GM18520 (cell line): ENCODE measurements around the gene HOXD3.

Source experiments
- ATAC-seq: cut with Tn5 transposase; IDR thresholded peaks from one replicate; pipeline ENCODE4 v1.9.1; 2021; ENCODE audit not compliant: unreplicated experiment

Gene HOXD3

GRCh38 chr2:176132205-176133171 is 24.6 kb upstream of the HOXD3 start:
- no peak for ATAC-seq

- no peak for ATAC-seq
These were observed 23.7 kb upstream of the HOXD3 start for GRCh38 chr2:176133389-176133788.

- ATAC-seq = no peak
These were observed 23.1 kb upstream of the HOXD3 start for GRCh38 chr2:176134035-176134434.

GRCh38 chr2:176135035-176135440 is 22.1 kb upstream of the HOXD3 start:
- no peak for ATAC-seq

- no peak for ATAC-seq
These were observed 20.5 kb upstream of the HOXD3 start for GRCh38 chr2:176136374-176137251.

GRCh38 chr2:176137252-176137580 is 19.9 kb upstream of the HOXD3 start:
- no peak for ATAC-seq

- ATAC-seq = no peak
These were observed 19.2 kb upstream of the HOXD3 start for GRCh38 chr2:176137906-176138305.

GRCh38 chr2:176138526-176138922 is 18.6 kb upstream of the HOXD3 start:
- ATAC-seq = no peak

GRCh38 chr2:176138923-176139660 is 18.0 kb upstream of the HOXD3 start:
- ATAC-seq = no peak

- ATAC-seq = no peak
These were observed 17.2 kb upstream of the HOXD3 start for GRCh38 chr2:176139661-176140512.

- peak; percentile 81 for ATAC-seq
These were observed 16.4 kb upstream of the HOXD3 start for GRCh38 chr2:176140513-176141317.

- ATAC-seq = no peak
These were observed 14.8 kb upstream of the HOXD3 start for GRCh38 chr2:176142281-176142680.

- no peak for ATAC-seq
These were observed 11.8 kb upstream of the HOXD3 start for GRCh38 chr2:176145085-176145969.

GRCh38 chr2:176146101-176146500 is 11.0 kb upstream of the HOXD3 start:
- ATAC-seq = no peak

GRCh38 chr2:176146645-176147044 is 10.5 kb upstream of the HOXD3 start:
- ATAC-seq = no peak

- no peak for ATAC-seq
These were observed 9.8 kb upstream of the HOXD3 start for GRCh38 chr2:176147210-176147799.

GRCh38 chr2:176147800-176148496 is 9.2 kb upstream of the HOXD3 start:
- ATAC-seq = no peak
